UCSD-AML1 (cell line): ENCODE data around the gene LRBA.
"Not testable (repeated sequence)": the region's sequence is repeated elsewhere in the genome, so short reads cannot be mapped to it uniquely, and the experiment has no call there.

Experiments used
- DNase-seq: peaks from one replicate; lab custom pipeline; 2025; ENCODE audit not compliant: unreplicated experiment; lab: John Stamatoyannopoulos, UW

LRBA gene

GRCh38 chr4:151022586-151022985, 7.5 kb upstream of the LRBA start:
- no peak for DNase-seq

GRCh38 chr4:151021637-151022334, 6.7 kb upstream of the LRBA start:
- no peak for DNase-seq

- peak; percentile 91 for DNase-seq
These were observed 619 bp upstream of the LRBA start for GRCh38 chr4:151015459-151016347.

GRCh38 chr4:151013944-151014343, 1.1 kb downstream of the LRBA start:
- DNase-seq: no peak

DNA sequence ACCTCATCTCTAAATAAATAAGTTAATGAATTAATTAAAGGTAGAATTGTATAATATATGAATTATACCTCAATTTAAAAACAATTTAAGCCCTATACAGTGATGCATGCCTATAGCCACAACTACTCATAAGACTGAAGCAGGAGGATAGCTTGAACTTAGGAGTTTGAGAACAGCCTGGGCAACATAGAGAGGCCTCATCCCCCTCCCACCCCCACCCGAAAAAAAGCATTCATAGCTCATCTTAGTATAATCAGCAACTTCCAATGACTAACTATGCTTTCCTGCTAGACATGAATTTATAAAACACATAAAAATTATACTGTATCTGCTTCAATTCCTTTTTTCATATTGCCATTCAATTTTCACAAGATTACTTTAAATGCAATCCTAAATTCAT, 1.6 kb downstream of the LRBA start:
- DNase-seq: no peak

- peak; percentile 33 for DNase-seq
These were observed 2.3 kb downstream of the LRBA start for GRCh38 chr4:151012820-151013219.

DNA sequence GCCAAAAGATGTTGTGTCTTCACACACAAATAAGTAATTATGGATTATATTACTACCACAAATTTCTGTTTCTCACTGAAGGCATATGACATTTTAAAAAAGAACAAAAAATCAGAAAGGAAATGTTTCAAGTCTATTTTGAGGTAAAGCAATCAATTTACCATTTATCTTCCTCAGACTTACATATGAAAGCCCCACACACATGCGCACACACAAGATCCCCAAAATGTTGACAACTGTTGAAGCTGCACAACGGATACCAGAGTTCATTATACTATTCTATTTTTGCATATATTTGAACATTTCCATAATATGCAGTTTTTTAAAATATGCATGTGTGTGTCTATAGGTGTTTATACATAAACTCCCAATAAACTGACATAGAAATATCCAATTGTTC, 2.7 kb downstream of the LRBA start:
- no peak for DNase-seq

DNA sequence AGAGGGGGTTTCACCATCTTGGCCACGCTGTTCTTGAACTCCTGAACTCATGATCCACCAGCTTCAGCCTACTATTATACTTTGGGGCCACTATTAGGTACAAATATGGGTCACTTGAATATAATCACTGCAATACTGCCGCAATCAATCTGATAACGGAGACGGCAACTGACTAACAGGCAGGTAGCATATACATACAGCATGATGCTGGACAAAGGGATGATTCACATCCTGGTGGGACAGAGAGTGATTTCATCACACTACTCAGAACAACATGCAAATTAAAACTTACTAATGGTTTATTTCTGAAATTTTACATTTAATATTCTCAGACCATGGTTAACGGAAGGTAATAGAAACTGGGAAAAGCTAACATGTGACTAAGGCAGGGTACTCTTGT, 10.9 kb downstream of the LRBA start:
- no peak for DNase-seq

DNA sequence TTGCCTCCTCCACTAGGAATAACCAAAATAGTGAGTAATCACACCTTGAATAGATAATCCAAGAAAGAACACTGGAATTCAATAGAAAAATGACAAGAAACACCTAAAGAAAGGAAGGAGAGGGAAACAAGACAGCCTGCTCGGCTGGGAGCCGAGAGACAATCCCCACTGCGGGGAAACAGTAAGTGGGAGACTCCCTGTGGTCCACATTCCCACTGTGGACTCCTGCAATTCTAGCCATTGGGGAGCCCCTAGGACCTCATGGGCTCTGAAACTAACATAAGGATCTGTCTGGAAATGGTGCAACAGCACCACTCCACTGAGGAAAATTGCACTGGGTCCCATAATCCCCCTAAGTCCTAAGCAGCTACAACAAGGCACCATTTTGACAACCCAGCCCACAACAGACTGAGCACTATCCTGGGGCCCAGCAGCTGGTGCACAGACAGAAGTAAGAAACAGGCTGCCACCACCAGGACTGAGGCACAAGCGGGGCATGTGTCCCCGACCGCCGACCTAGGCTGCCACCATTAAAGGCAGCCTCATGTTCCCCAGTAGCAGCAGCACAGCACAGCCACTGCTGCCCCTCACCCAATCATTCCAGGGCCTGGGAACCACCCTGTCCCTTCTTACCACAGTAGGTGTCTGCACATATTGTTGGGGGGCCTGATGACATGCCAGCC, 14.2 kb downstream of the LRBA start:
- DNase-seq: no peak

- no peak for DNase-seq
These were observed 16.0 kb downstream of the LRBA start for GRCh38 chr4:150999086-150999485.

- DNase-seq: no peak
These were observed 17.9 kb downstream of the LRBA start for GRCh38 chr4:150997141-150997540.

GRCh38 chr4:150994721-150995120, 20.4 kb downstream of the LRBA start:
- DNase-seq: no peak

GRCh38 chr4:150993577-150993976, 21.5 kb downstream of the LRBA start:
- DNase-seq: not testable (repeated sequence)

DNA sequence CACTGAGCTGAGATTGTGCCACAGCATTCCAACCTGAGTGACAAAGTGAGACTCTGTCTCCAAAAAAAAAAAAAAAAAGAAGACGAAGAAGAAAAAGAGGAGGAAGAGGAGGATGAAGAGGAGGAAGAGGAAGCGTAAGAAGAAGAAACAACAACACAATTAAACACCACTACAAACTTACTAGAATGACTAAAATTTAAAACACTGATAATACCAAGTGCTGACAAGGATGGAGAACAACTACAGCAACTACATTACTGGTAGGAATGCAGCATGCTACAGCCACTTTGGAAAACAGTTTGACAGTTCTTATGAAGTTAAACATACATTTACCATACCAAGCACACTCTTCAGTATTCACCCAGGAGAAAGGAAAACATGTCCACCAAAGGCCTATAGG, 24.1 kb downstream of the LRBA start:
- DNase-seq: no peak

DNA sequence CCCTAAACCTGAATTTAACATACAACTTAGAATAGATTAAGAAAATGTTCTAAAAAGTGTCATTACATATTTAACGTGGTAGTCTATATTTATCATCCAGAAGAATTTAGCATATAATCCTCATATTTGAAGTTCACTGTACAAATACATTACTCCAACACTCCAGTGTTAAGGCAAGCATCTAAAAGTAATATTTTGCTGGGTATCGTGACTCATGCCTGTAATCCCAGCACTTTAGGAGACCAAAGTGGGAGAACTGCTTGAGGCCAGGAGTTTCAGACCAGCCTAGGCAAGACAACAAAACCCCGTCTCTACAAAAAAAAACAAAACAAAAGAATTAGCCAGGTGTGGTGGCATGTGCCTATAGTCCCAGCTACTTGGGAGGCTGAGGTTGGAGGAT, 24.8 kb downstream of the LRBA start:
- DNase-seq: no peak

DNA sequence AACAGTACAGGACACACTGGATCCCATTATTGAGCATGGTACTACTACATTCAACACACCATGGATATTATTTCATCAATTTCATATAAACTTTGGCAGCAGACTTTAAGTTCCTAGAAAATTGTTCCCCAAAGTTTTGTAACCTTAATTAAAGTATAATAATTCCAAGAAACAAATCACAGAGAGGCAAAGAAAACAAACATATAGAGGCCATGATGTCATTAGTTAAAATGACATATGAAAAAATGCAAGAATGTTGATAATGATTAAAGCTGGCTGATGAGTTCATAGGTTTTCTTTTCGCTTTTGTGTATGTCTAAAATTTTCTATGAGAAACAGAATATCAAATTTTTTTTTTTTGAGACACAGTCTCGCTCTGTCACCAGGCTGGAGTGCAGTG, 26.8 kb downstream of the LRBA start:
- DNase-seq: no peak

- DNase-seq: no peak
These were observed 27.9 kb downstream of the LRBA start for GRCh38 chr4:150987204-150987603.

- no peak for DNase-seq
These were observed 29.0 kb downstream of the LRBA start for GRCh38 chr4:150986085-150986484.

DNA sequence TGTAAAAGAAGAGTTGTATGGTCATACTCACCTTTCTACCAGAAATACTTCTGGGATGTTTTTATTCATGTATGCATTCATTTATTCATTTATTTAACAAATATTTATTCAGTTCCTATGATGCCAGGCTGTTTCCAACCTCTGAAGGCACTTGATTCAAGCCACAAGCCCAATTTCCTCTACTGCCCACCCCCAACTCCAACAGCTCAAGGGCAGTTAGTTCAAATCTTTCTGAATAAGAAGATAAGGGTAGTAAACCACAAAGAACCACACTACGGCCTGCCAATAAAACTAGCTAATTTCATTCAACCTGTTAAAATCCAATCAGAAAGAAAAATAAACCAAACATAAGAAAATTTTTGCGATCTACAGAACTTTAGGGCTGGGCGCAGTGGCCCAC, 31.2 kb downstream of the LRBA start:
- no peak for DNase-seq

GRCh38 chr4:150982557-150983233, 32.4 kb downstream of the LRBA start:
- no peak for DNase-seq
